HepG2 (cell line): ENCODE results near the gene SEMA6B. TPM values are rescaled to one million over a fixed set of nuclear protein-coding genes. Genes with fewer than 3 reads are reported as not detected.

ENCODE experiments used
- ATAC-seq: fragments of 200-7000 bp; cut with Tn5 transposase; 3 replicates; pipeline ENCODE4 v1.9.1; 2020; ENCODE audit warnings: mild to moderate bottlenecking, moderate library complexity
- BruUV-seq: library from RNA; stranded (reverse); fragments of 400-500 nt; replicated peaks from 2 replicates; lab custom pipeline; 2021; lab: Mats Ljungman, UMichigan
- CTCF ChIA-PET: fragments of 300-600 bp; formaldehyde crosslinking; extraction: SDS; loops from one replicate; lab custom pipeline; 2021; ENCODE audit warnings: low total read pairs, inconsistent platforms, low intra/inter-chr PET ratio; lab: Yijun Ruan, JAX
- POLR2A ChIA-PET: fragments of 350-600 bp; sonication (Branson Sonifier 250); formaldehyde crosslinking; loops from one replicate; lab custom pipeline; 2020; ENCODE audit warnings: antibody characterized with exemption, inconsistent platforms; lab: Yijun Ruan, JAX
- DNase-seq: peaks from one replicate; pipeline ENCODE4 v3.0.0-alpha.2; 2015; ENCODE audit warnings: low spot score
- FAIRE-seq: peaks from 3 replicates; lab custom pipeline; 2011; peaks lifted over from hg19 to GRCh38; lab: Jason Lieb, UNC
- H2AFZ ChIP-seq: one replicate; pipeline ENCODE4 v1.6.1; 2011; ENCODE audit warnings: low read length, inconsistent platforms
- H3K27ac ChIP-seq: fragments of 300-600 bp; 3 replicates; pipeline ENCODE4 v1.8.0; 2011; ENCODE audit warnings: mixed run types, mild to moderate bottlenecking, mixed read lengths, low read length, inconsistent platforms; ENCODE audit not compliant: insufficient read depth; ENCODE audit errors: extremely low read length
- H3K27me3 ChIP-seq, 2 experiments: fragments of 200-600 bp in 1 of 2; 2 replicates in 1 of 2; 3 replicates in 1 of 2; pipeline versions ENCODE4 v1.6.0 to v1.8.0; 2011; ENCODE audit warnings: low read length in 2 of 2, mild to moderate bottlenecking in 2 of 2, moderate library complexity in 2 of 2, inconsistent platforms in 1 of 2; ENCODE audit not compliant: insufficient read depth in 2 of 2, control insufficient read depth in 1 of 2
- H3K36me3 ChIP-seq, 2 experiments: fragments of 200-600 bp in 1 of 2; replicated peaks in 1 of 2; 2 replicates in 1 of 2; 3 replicates in 1 of 2; pipeline versions ENCODE4 v1.5.1 to v1.8.0; 2011; ENCODE audit warnings: low read length in 2 of 2, inconsistent platforms in 1 of 2; ENCODE audit not compliant: insufficient read depth in 2 of 2, control insufficient read depth in 1 of 2
- H3K4me1 ChIP-seq: 2 replicates; pipeline ENCODE4 v1.5.1; 2012; ENCODE audit warnings: low read length, inconsistent platforms; ENCODE audit not compliant: insufficient read depth
- H3K4me2 ChIP-seq: 2 replicates; pipeline ENCODE4 v1.6.0; 2011; ENCODE audit warnings: low read depth, low read length, inconsistent platforms
- H3K4me3 ChIP-seq, 3 experiments: fragments of 200-600 bp in 1 of 3; sonication (generic), shearing (Covaris generic) in 1 of 3; replicated peaks in 1 of 3; 2 replicates each; pipeline ENCODE4 v1.5.1; 2011 to 2016; ENCODE audit warnings: low read length in 3 of 3, inconsistent platforms in 2 of 3, low read depth in 2 of 3, mild to moderate bottlenecking in 2 of 3, control low read depth in 1 of 3, mixed read lengths in 1 of 3; ENCODE audit not compliant: insufficient read depth in 1 of 3
- H3K79me2 ChIP-seq: one replicate; pipeline ENCODE4 v1.6.1; 2011; ENCODE audit warnings: low read length, inconsistent platforms; ENCODE audit not compliant: insufficient read depth
- H3K9ac ChIP-seq: 2 replicates; pipeline ENCODE4 v1.6.0; 2011; ENCODE audit warnings: mild to moderate bottlenecking, low read depth, low read length, inconsistent platforms; ENCODE audit not compliant: insufficient read depth
- H3K9me3 ChIP-seq: 2 replicates; pipeline ENCODE4 v1.5.1; 2012; ENCODE audit warnings: mild to moderate bottlenecking, low read length
- H4K20me1 ChIP-seq: 2 replicates; pipeline ENCODE4 v1.6.0; 2011; ENCODE audit warnings: inconsistent platforms, mild to moderate bottlenecking, low read length, moderate library complexity; ENCODE audit not compliant: insufficient read depth
- KAT8 ChIP-seq: IDR thresholded peaks from 2 replicates; pipeline ENCODE4 v1.6.1; 2016; ENCODE audit warnings: missing genetic modification reagents, missing compliant biosample characterization
- NBN ChIP-seq: fragments of 450-650 bp; conservative IDR thresholded peaks from 2 replicates; pipeline ENCODE4 v1.6.1; 2017
- NFE2L2 ChIP-seq: fragments of 150-350 bp; IDR thresholded peaks from 2 replicates; pipeline ENCODE4 v1.6.1; 2014; ENCODE audit warnings: low read length
- PAX8 ChIP-seq: sonication (generic); formaldehyde crosslinking; IDR thresholded peaks from 2 replicates; pipeline ENCODE4 v1.8.0; 2022; ENCODE audit warnings: mild to moderate bottlenecking, missing genetic modification reagents, borderline replicate concordance
- ZFP36 ChIP-seq: fragments of 150-350 bp; IDR thresholded peaks from 2 replicates; pipeline ENCODE4 v1.6.1; 2018; ENCODE audit warnings: borderline replicate concordance, low read length, low read depth; ENCODE audit not compliant: partially characterized antibody
- ZFP62 ChIP-seq: sonication (generic); formaldehyde crosslinking; IDR thresholded peaks from 2 replicates; pipeline ENCODE4 v1.4.0; 2020; ENCODE audit warnings: missing genetic modification reagents
- ZNF768 ChIP-seq: sonication (generic); formaldehyde crosslinking; IDR thresholded peaks from 2 replicates; pipeline ENCODE4 v1.4.0; 2020; ENCODE audit warnings: missing genetic modification reagents
- WGBS: methylation state at CpG from one replicate; pipeline ENCODE4 v1.1.6; 2017; ENCODE audit warnings: low lambda C conversion rate; 5-methylcytosine and 5-hydroxymethylcytosine counted together
- in situ Hi-C: cut with HindIII; loops from 2 replicates; pipeline ENCODE4 v1.10.0; 2017; ENCODE audit warnings: low pct_unique_long_range_greater_than_20kb; ENCODE audit not compliant: extremely low pct_ligation_motif_present
- intact Hi-C: fragments of 100-400 bp; cut with micrococcal nuclease; formaldehyde crosslinking; loops from one replicate; pipeline ENCODE4 v1.10.0; 2022; ENCODE audit not compliant: unreplicated experiment
- polyA plus RNA-seq, 8 experiments: library from polyadenylated mRNA; depleted of rRNA in 3 of 8; stranded (reverse) in 7 of 8; unstranded in 1 of 8; fragments of >200 nt; fragmentation: Illumina TruSeq in 4 of 8; extraction: Trizol in 4 of 8; gene quantifications; 2 replicates each; pipeline versions ENCODE4 v1.2.1 to v1.2.3, GENCODE V29; 2011 to 2016; ENCODE audit warnings: low read depth in 4 of 8, missing spikeins in 1 of 8, mixed read lengths in 1 of 8; ENCODE audit not compliant: insufficient read depth in 1 of 8
- total RNA-seq, 5 experiments: library from RNA; depleted of rRNA; stranded (reverse); fragments of >200 nt; fragmentation: Illumina TruSeq; extraction: Trizol; gene quantifications; 2 replicates each; pipeline ENCODE4 v1.2.3, GENCODE V29; 2016; ENCODE audit warnings: low read depth in 1 of 5
- TF ChIP-seq, protein P1 (sequence below): IDR thresholded peaks from 2 replicates; pipeline ENCODE4 v1.6.1; 2016; ENCODE audit warnings: missing genetic modification reagents, missing compliant biosample characterization

The SEMA6B gene
- total and polyA plus RNA-seq, 2 of the 13 experiments (the other 11 are each of a cell fraction or from before 2014, with no cell fraction given) = 45.5 to 67.1 TPM

DNA sequence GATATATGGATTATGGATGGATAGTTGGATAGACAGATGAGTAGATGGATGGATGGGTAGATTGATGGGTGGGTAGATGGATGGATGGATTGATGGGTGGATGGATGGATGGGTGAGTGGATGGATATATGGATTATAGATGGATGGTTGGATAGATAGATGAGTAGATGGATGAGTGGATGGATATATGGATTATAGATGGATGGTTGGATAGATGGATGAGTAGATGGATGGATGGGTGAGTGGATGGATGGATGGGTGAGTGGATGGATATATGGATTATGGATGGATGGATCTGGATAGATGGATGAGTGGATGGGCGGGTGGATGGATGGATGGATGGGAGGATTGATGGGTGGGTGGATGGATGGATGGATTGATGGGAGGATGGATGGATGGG lies 43.4 kb upstream of the SEMA6B start (continued):
- TF ChIP-seq PAX8 (CRISPR knock-in tag) (no peak), KAT8 (CRISPR knock-in tag) (no peak)

DNA sequence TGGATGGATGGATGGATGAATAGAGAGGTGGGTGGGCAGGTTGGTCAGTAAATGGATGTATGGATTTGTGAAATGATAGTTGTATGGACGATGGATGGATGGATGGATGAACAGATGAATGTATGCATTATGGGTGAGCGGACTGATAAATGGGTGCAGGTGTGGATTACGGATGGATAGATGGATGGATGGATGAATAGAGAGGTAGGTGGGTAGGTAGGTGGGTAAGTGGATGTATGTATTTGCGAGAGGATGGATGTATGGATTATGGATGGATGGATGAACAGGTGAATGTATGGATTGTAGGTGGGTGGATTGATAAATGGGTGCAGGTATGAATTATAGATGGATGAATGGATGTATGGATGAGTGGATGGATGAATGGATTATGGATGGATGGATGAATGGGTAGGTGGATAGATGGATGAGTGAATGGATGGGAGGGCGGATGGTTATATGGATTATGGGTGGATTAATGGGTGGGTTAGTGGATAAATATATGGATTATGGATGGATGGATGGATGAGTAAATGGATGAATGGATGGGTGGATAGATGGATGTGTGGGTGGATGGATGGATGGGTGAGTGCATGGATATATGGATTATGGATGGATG lies 42.8 kb upstream of the SEMA6B start:
- no peak for TF ChIP-seq ZFP62 (CRISPR knock-in tag)
- TF ChIP-seq, protein P1, sequence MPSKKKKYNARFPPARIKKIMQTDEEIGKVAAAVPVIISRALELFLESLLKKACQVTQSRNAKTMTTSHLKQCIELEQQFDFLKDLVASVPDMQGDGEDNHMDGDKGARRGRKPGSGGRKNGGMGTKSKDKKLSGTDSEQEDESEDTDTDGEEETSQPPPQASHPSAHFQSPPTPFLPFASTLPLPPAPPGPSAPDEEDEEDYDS (CRISPR knock-in tag) = no peak
- TF ChIP-seq NBN = 0 out of 2 replicates have a peak, but pooled peaks have one; percentile 28
- Histone ChIP-seq H3K9me3 (no peaks in the 10 kb centered on the region), H3K36me3 (no peaks in the 10 kb centered on the region), H2AFZ (no peak overlapping the region), H3K27ac (no peak overlapping the region), H3K79me2 (no peaks in the 10 kb centered on the region), H3K9ac (no peak overlapping the region), H4K20me1 (no peaks in the 10 kb centered on the region), H3K4me3 (no peak overlapping the region), H3K4me2 (no peak overlapping the region), H3K27me3 (no peaks in the 10 kb centered on the region; a peak in 2 of 5 replicates), H3K4me1 (peaks cover 14% of the 10 kb centered on the region)
- WGBS = 51% methylated on average over 5 of the region's 5 CpGs
- in situ Hi-C loops = no loop called here
- ChIA-PET CTCF (no interaction called here), POLR2A (no interaction called here)
- FAIRE-seq (no peak), DNase-seq (no peak), ATAC-seq (no peak)
- intact Hi-C loops = no loop called here
- no TSS peak for BruUV-seq

DNA sequence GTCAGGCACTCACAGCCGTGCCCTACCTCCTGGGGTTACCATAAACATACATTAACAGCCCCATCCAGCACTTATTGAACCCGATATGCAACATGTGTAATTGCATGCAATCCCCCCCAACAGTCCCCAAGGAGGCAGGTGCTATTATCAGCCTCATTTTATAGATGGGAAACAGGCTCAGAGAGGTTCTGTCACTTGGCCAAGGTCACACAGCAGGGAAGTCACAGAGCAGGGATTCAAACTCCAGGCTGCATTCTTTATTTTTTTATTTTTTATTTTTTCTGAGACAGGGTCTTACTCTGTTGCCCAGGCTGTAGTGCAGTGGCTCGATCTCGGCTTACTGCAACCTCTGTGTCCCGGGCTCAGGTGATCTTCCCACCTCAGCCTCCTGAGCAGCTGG lies 41.4 kb upstream of the SEMA6B start:
- no peaks in the 10 kb centered on the region for H3K9me3 ChIP-seq
- FAIRE-seq (no peak), DNase-seq (no peak)
- no peak overlapping the region for H2AFZ ChIP-seq
- H3K36me3 ChIP-seq = no peaks in the 10 kb centered on the region
- in situ Hi-C loops = no loop called here
- no peak overlapping the region for H3K4me3 ChIP-seq
- no peak overlapping the region for H3K9ac ChIP-seq
- TF ChIP-seq ZFP36 (peak; percentile 42), NFE2L2 (no peak), ZNF768 (CRISPR knock-in tag) (peak; percentile 86; the same call in 1 of the 2 replicates)
- TF ChIP-seq, all 625 proteins: peak for 2
- Histone ChIP-seq H3K27me3 (peaks cover 0 to 7% of the 10 kb centered on the region in 2 experiments; a peak in 2 of 5 replicates), H3K27ac (no peak overlapping the region), H3K79me2 (no peaks in the 10 kb centered on the region), H4K20me1 (no peaks in the 10 kb centered on the region), H3K4me2 (no peak overlapping the region), H3K4me1 (peaks cover 23% of the 10 kb centered on the region)
- ATAC-seq = no peak
- intact Hi-C loops = no loop called here
- BruUV-seq = no TSS peak
- CTCF ChIA-PET = no interaction called here
- 29% methylated on average over 5 of the region's 5 CpGs for WGBS
- POLR2A ChIA-PET = no interaction called here
